Kidney glomerular epithelial cell (primary cell): Measurements from ENCODE around the gene RHNO1.

ENCODE experiments used
- DNase-seq: peaks from one replicate; lab custom pipeline; 2025; lab: John Stamatoyannopoulos, UW

RHNO1 gene

GRCh38 chr12:2902272-2902880, 25.4 kb downstream of the RHNO1 start:
- no peak for DNase-seq

DNA sequence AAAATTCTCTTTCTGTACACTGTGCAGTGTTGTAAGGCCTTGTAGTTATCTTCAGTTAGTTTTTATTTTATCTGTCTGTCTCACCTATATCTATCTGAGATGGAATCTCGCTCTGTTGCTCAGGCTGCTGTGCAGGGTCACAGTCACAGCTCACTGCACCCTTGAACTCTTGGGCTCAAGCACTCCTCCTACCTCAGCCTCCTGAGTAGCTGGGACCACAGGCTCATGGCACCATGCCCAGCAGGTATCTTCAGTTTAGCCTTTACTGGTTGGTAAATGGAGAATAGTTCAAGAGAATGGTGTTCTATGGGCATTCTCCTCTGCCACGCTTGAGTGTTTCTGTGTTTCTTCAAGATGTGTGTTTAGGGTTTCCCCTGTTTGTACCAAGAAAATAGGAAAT, 27.2 kb downstream of the RHNO1 start:
- DNase-seq: peak; percentile 61

- no peak for DNase-seq
Measured at GRCh38 chr12:2912216-2912575, 35.2 kb downstream of the RHNO1 start.

GRCh38 chr12:2919249-2919648, 42.2 kb downstream of the RHNO1 start:
- no peak for DNase-seq

DNA sequence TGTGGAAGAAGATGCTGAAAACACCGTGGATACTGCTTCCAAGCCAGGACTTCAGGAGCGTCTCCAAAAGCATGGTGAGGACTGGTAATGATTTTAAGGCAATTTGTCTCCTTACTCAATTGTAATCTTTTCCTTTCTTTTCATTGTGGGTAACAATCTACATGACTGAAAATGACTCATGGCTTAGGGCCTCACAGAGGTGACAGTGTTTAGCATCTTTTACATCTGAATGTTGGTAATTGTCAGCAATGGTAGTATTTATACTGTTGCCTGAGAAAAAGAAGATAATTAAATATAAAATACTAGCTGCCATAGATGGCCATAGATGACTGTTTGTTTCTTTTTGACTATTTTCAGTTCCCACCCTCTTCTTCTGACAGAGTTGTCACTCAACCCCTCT, 45.3 kb downstream of the RHNO1 start:
- no peak for DNase-seq

DNA sequence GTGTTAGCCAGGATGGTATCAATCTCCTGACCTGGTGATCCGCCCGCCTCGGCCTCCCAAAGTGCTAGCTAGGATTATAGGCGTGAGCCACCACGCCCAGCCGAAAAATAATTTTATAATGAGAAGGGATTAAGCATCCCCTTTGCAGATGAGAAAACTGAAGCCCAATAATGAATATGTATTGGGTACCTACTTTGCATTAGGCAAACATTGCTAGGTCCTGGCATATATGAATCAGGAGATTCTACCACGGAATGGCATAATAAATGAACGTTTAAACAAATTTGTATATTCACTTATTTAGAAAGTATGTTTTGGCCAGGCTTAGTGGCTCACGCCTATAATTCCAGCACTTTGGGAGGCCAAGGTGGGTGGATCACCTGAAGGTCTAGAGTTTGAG, 46.0 kb downstream of the RHNO1 start:
- no peak for DNase-seq

GRCh38 chr12:2924019-2924418, 47.0 kb downstream of the RHNO1 start:
- no peak for DNase-seq

- DNase-seq: peak; percentile 12
Measured at GRCh38 chr12:2925322-2925995, 48.4 kb downstream of the RHNO1 start.

- DNase-seq: no peak
Measured at GRCh38 chr12:2930865-2931264, 53.8 kb downstream of the RHNO1 start.

DNA sequence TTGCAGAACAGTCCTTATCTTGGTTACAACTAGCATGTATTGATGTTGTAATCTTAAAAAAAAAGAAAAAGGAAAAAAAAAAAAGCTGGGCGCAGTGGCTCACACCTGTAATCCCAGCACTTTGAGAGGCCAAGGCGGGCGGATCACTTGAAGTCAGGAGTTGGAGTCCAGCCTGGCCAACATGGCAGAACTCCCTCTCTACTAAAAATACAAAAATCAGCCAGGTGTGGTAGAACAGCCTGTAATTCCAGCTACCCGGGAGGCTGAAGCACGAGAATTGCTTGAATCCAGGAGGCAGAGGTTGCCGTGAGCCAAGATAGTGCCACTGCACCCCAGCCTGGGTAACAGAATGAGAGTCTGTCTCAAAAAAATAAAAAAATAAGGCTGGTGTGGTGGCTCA, 56.6 kb downstream of the RHNO1 start:
- no peak for DNase-seq

- no peak for DNase-seq
Measured at GRCh38 chr12:2934371-2934770, 57.3 kb downstream of the RHNO1 start.

- no peak for DNase-seq
Measured at GRCh38 chr12:2936301-2936700, 59.3 kb downstream of the RHNO1 start.

DNA sequence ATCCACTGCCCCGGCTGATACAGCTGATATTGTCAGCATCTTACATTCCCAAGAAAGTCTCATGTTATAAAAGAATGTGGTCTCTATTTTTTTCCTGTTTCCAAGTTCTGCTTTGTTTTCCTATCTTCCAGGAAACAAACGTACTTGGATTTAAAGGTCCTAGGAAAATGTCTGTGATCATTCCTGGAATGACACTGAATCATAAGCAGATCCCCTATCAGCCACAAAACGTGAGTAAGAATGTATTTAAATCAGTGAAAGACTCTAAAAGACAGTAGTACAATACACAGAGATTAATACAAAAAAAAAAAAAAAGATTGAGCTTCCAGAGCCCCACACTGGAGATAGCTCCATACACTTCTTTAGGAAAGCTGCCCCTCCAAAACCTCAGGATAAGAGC, 60.5 kb downstream of the RHNO1 start:
- no peak for DNase-seq
